H9 (cell line): ENCODE results near the gene GSTO2. TPM values are rescaled to one million over a fixed set of nuclear protein-coding genes. Genes with fewer than 3 reads are reported as not detected.
"Not testable (repeated sequence)": the region's sequence is repeated elsewhere in the genome, so short reads cannot be mapped to it uniquely, and the experiment has no call there.

Experiments used
- DNase-seq: peaks from one replicate; pipeline ENCODE4 v3.0.0-alpha.2; 2017
- H2AFZ ChIP-seq: one replicate; pipeline ENCODE4 v1.6.1; 2013; ENCODE audit warnings: mild to moderate bottlenecking, low read length, control low read depth, moderate library complexity
- H2AK5ac ChIP-seq: 2 replicates; pipeline ENCODE4 v1.6.1; 2013; ENCODE audit warnings: low read length, control low read depth, mixed read lengths; ENCODE audit not compliant: insufficient read length
- H2BK120ac ChIP-seq: one replicate; pipeline ENCODE4 v1.6.1; 2013; ENCODE audit warnings: low read depth, mild to moderate bottlenecking, low read length, control low read depth, inconsistent platforms; ENCODE audit not compliant: poor library complexity, severe bottlenecking
- H2BK12ac ChIP-seq: 2 replicates; pipeline ENCODE4 v1.6.1; 2013; ENCODE audit warnings: low read length, control low read depth, mixed read lengths, low read depth; ENCODE audit not compliant: insufficient read length
- H2BK15ac ChIP-seq: 2 replicates; pipeline ENCODE4 v1.6.1; 2013; ENCODE audit warnings: low read depth, low read length, control low read depth
- H2BK20ac ChIP-seq: one replicate; pipeline ENCODE4 v1.6.1; 2013; ENCODE audit warnings: low read depth, mild to moderate bottlenecking, low read length, control low read depth, inconsistent platforms; ENCODE audit not compliant: poor library complexity, severe bottlenecking
- H2BK5ac ChIP-seq: 2 replicates; pipeline ENCODE4 v1.6.1; 2013; ENCODE audit warnings: low read length, control low read depth, mixed read lengths; ENCODE audit not compliant: insufficient read length
- H3K14ac ChIP-seq: 2 replicates; pipeline ENCODE4 v1.6.1; 2013; ENCODE audit warnings: low read length, control low read depth; ENCODE audit not compliant: insufficient read depth
- H3K18ac ChIP-seq: 2 replicates; pipeline ENCODE4 v1.6.1; 2013; ENCODE audit warnings: low read depth, mild to moderate bottlenecking, mixed read lengths, low read length, control low read depth; ENCODE audit not compliant: insufficient read length
- H3K23ac ChIP-seq: 2 replicates; pipeline ENCODE4 v1.6.1; 2013; ENCODE audit warnings: low read length, control low read depth, mixed read lengths, low read depth; ENCODE audit not compliant: insufficient read length
- H3K23me2 ChIP-seq: 2 replicates; pipeline ENCODE4 v1.6.1; 2013; ENCODE audit warnings: low read depth, mild to moderate bottlenecking, mixed read lengths, low read length, control low read depth; ENCODE audit not compliant: insufficient read length, poor library complexity, severe bottlenecking
- H3K27ac ChIP-seq: 2 replicates; pipeline ENCODE4 v1.5.1; 2013; ENCODE audit warnings: low read length, control low read depth, mixed read lengths, low read depth; ENCODE audit not compliant: insufficient read length
- H3K27me3 ChIP-seq: 2 replicates; pipeline ENCODE4 v1.6.1; 2013; ENCODE audit warnings: low read length, control low read depth, inconsistent platforms; ENCODE audit not compliant: insufficient read depth
- H3K4ac ChIP-seq: 2 replicates; pipeline ENCODE4 v1.6.1; 2013; ENCODE audit warnings: low read depth, mild to moderate bottlenecking, control low read depth, inconsistent platforms, low read length, moderate library complexity
- H3K4me1 ChIP-seq: 2 replicates; pipeline ENCODE4 v1.6.1; 2013; ENCODE audit warnings: low read length, control low read depth, inconsistent platforms; ENCODE audit not compliant: insufficient read depth
- H3K4me2 ChIP-seq: 2 replicates; pipeline ENCODE4 v1.6.1; 2013; ENCODE audit warnings: low read length, control low read depth, mixed read lengths; ENCODE audit not compliant: insufficient read length, insufficient read depth
- H3K56ac ChIP-seq: 2 replicates; pipeline ENCODE4 v1.6.1; 2013; ENCODE audit warnings: low read depth, mild to moderate bottlenecking, mixed read lengths, low read length, control low read depth; ENCODE audit not compliant: insufficient read length
- H3K79me1 ChIP-seq: 2 replicates; pipeline ENCODE4 v1.6.1; 2013; ENCODE audit warnings: low read depth, mild to moderate bottlenecking, moderate library complexity, low read length, control low read depth, inconsistent platforms; ENCODE audit not compliant: insufficient read depth, poor library complexity, severe bottlenecking
- H3K79me2 ChIP-seq: 2 replicates; pipeline ENCODE4 v1.6.1; 2013; ENCODE audit warnings: low read length, control low read depth, inconsistent platforms; ENCODE audit not compliant: insufficient read depth
- H3K9ac ChIP-seq: 2 replicates; pipeline ENCODE4 v1.6.1; 2013; ENCODE audit warnings: low read length, control low read depth, mixed read lengths; ENCODE audit not compliant: insufficient read length; ENCODE audit errors: extremely low read depth
- H3K9me3 ChIP-seq: one replicate; pipeline ENCODE4 v1.6.1; 2013; ENCODE audit warnings: low read depth, low read length, inconsistent platforms; ENCODE audit not compliant: control insufficient read depth
- H3T11ph ChIP-seq: one replicate; pipeline ENCODE4 v1.6.1; 2013; ENCODE audit warnings: mild to moderate bottlenecking, low read length, control low read depth, inconsistent platforms
- H4K20me1 ChIP-seq: one replicate; pipeline ENCODE4 v1.6.1; 2013; ENCODE audit not compliant: control insufficient read depth, insufficient read length, insufficient read depth
- H4K5ac ChIP-seq: 2 replicates; pipeline ENCODE4 v1.6.1; 2013; ENCODE audit warnings: low read depth, mild to moderate bottlenecking, mixed read lengths, low read length, control low read depth; ENCODE audit not compliant: insufficient read length
- H4K8ac ChIP-seq: replicated peaks from 2 replicates; pipeline ENCODE4 v1.6.1; 2013; ENCODE audit warnings: low read length, control low read depth, mixed read lengths, low read depth; ENCODE audit not compliant: insufficient read length
- H4K91ac ChIP-seq: 2 replicates; pipeline ENCODE4 v1.6.1; 2013; ENCODE audit warnings: low read depth, mild to moderate bottlenecking, moderate library complexity, mixed read lengths, low read length, control low read depth; ENCODE audit not compliant: insufficient read length
- H3K27ac Mint-ChIP-seq, 3 experiments: 2 replicates in 2 of 3; 3 replicates in 1 of 3; pipeline ENCODE4 v1.8.0; 2020 to 2021; ENCODE audit warnings: mixed read lengths in 3 of 3, mild to moderate bottlenecking in 1 of 3, moderate library complexity in 1 of 3
- H3K27me3 Mint-ChIP-seq: 2 replicates; pipeline ENCODE4 v1.8.0; 2021; ENCODE audit warnings: low read depth, mild to moderate bottlenecking, moderate library complexity, mixed read lengths
- H3K36me3 Mint-ChIP-seq, 3 experiments: 2 replicates in 2 of 3; 3 replicates in 1 of 3; pipeline ENCODE4 v1.8.0; 2020 to 2021; ENCODE audit warnings: low read depth in 3 of 3, mixed read lengths in 3 of 3; ENCODE audit not compliant: insufficient read depth in 1 of 3
- H3K4me1 Mint-ChIP-seq, 2 experiments: 2 replicates each; pipeline ENCODE4 v1.8.0; 2020; ENCODE audit warnings: mixed read lengths in 2 of 2
- H3K4me3 Mint-ChIP-seq, 2 experiments: 2 replicates in 1 of 2; 3 replicates in 1 of 2; pipeline ENCODE4 v1.8.0; 2020 to 2021; ENCODE audit warnings: mild to moderate bottlenecking in 2 of 2, mixed read lengths in 2 of 2, moderate library complexity in 1 of 2
- H3K9me3 Mint-ChIP-seq, 2 experiments: 2 replicates in 1 of 2; 3 replicates in 1 of 2; pipeline ENCODE4 v1.8.0; 2020; ENCODE audit warnings: mild to moderate bottlenecking in 2 of 2, mixed read lengths in 2 of 2, moderate library complexity in 1 of 2
- CTCF ChIP-seq: fragments of 200-600 bp; sonication (generic); conservative IDR thresholded peaks from 3 replicates; pipeline ENCODE4 v1.8.0; 2021; ENCODE audit warnings: antibody characterized with exemption, mild to moderate bottlenecking
- WGBS: extraction: QIAGEN DNeasy Blood & Tissue Kit; methylation state at CpG from one replicate; pipeline ENCODE4 v1.1.7; 2013; ENCODE audit warnings: missing lambda C conversion rate, low lambda C conversion rate, mixed read lengths; ENCODE audit not compliant: insufficient read length; ENCODE audit errors: extremely low coverage; 5-methylcytosine and 5-hydroxymethylcytosine counted together
- total RNA-seq: library from RNA; stranded (reverse); gene quantifications from 2 replicates; pipeline ENCODE4 v1.2.1, GENCODE V29; 2021

GSTO2 gene
- total RNA-seq, 1 experiment from 2014 or later, result 14.5 TPM

GRCh38 chr10:104242545-104242944 is 26.4 kb upstream of the GSTO2 start:
- H3K4me1 ChIP-seq, result no peaks in the 10 kb centered on the region
- H4K91ac ChIP-seq, result no peak overlapping the region
- no peak overlapping the region for H2BK20ac ChIP-seq
- H2BK5ac ChIP-seq, result no peak overlapping the region
- no peak overlapping the region for H3K56ac ChIP-seq
- Mint-ChIP-seq H3K9me3 (peaks cover 0 to 10% of the 10 kb centered on the region in 2 experiments; a peak in 2 of 5 replicates), H3K4me3 (no peak overlapping the region), H3K27ac (no peak overlapping the region; a peak in 1 of 7 replicates), H3K4me1 (no peaks in the 10 kb centered on the region), H3K27me3 (peaks cover 1% of the 10 kb centered on the region), H3K36me3 (peaks cover 0 to 4% (median 0%) of the 10 kb centered on the region in 3 experiments; a peak in 1 of 7 replicates)
- H3K23ac ChIP-seq, result no peak overlapping the region
- no peaks in the 10 kb centered on the region for H3K27me3 ChIP-seq
- no peak overlapping the region for H2BK12ac ChIP-seq
- H4K8ac ChIP-seq, result no peak overlapping the region
- H3K4me2 ChIP-seq, result no peak overlapping the region
- no peaks in the 10 kb centered on the region for H3K79me2 ChIP-seq
- H2BK15ac ChIP-seq, result no peak overlapping the region
- DNase-seq, result no peak
- no peak overlapping the region for H2AK5ac ChIP-seq
- no peak overlapping the region for H3K4ac ChIP-seq
- TF ChIP-seq CTCF, result no peak
- no peak overlapping the region for H3K14ac ChIP-seq
- H4K20me1 ChIP-seq, result no peaks in the 10 kb centered on the region
- H3K18ac ChIP-seq, result no peak overlapping the region
- no peak overlapping the region for H2AFZ ChIP-seq
- H3K9me3 ChIP-seq, result no peaks in the 10 kb centered on the region
- no peaks in the 10 kb centered on the region for H3K23me2 ChIP-seq
- no peak overlapping the region for H4K5ac ChIP-seq
- H2BK120ac ChIP-seq, result no peak overlapping the region
- no peak overlapping the region for H3K27ac ChIP-seq
- no peak overlapping the region for H3K9ac ChIP-seq
- H3T11ph ChIP-seq, result no peak overlapping the region
- no peaks in the 10 kb centered on the region for H3K79me1 ChIP-seq

GRCh38 chr10:104243009-104243408 is 26.0 kb upstream of the GSTO2 start:
- not testable (repeated sequence) for H2AFZ ChIP-seq, H3K27ac ChIP-seq, H4K91ac ChIP-seq, H4K8ac ChIP-seq, H3K23me2 ChIP-seq, H2BK120ac ChIP-seq, H3K14ac ChIP-seq, DNase-seq, H3K79me2 ChIP-seq, H3K4me3 Mint-ChIP-seq, H3K4me1 Mint-ChIP-seq, H3K4ac ChIP-seq, H4K20me1 ChIP-seq, H2BK5ac ChIP-seq, H3K27me3 Mint-ChIP-seq, H2BK20ac ChIP-seq, H3K9ac ChIP-seq, H3K23ac ChIP-seq, H3K9me3 ChIP-seq, H3K36me3 Mint-ChIP-seq, H3K4me1 ChIP-seq, H3T11ph ChIP-seq, H3K56ac ChIP-seq, H2BK15ac ChIP-seq, H2BK12ac ChIP-seq, H3K4me2 ChIP-seq, H3K18ac ChIP-seq, H3K27me3 ChIP-seq, H3K79me1 ChIP-seq
- peak overlapping the region in 1 of 3 experiments; percentile 43; a peak in 1 of 7 replicates for H3K27ac Mint-ChIP-seq
- Histone ChIP-seq H4K5ac (peak overlapping the region; percentile 60), H2AK5ac (peak overlapping the region; percentile 8)
- no CpG with 5 or more reads among the region's 3 CpGs for WGBS
- H3K9me3 Mint-ChIP-seq, result peaks cover 0 to 10% of the 10 kb centered on the region in 2 experiments; a peak in 2 of 5 replicates
